ENCODE measurements around the gene SHCBP1. TPM values are rescaled to one million over a fixed set of nuclear protein-coding genes. Genes with fewer than 3 reads are reported as not detected.
A peak's percentile ranks its signal among the peaks of the same experiment; 100 is the strongest.

The SHCBP1 gene
- total and polyA plus RNA-seq, 9 of the 15 experiments (the other 6 are each of a cell fraction or from before 2014, with no cell fraction given): 6.2 to 29.6 (median 19.7) TPM

GRCh38 chr16:46562979-46563378 lies 58.2 kb downstream of the SHCBP1 start (continued):
- TF ChIP-seq, protein P1, sequence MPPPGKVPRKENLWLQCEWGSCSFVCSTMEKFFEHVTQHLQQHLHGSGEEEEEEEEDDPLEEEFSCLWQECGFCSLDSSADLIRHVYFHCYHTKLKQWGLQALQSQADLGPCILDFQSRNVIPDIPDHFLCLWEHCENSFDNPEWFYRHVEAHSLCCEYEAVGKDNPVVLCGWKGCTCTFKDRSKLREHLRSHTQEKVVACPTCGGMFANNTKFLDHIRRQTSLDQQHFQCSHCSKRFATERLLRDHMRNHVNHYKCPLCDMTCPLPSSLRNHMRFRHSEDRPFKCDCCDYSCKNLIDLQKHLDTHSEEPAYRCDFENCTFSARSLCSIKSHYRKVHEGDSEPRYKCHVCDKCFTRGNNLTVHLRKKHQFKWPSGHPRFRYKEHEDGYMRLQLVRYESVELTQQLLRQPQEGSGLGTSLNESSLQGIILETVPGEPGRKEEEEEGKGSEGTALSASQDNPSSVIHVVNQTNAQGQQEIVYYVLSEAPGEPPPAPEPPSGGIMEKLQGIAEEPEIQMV (tag; conservative IDR thresholded peaks at IDR 0.05; ENCODE audit: low read depth): peak; percentile 83
- TF ChIP-seq NCOA6 (IDR thresholded peaks at IDR 0.05): no peak
- TF ChIP-seq NCOA2 (IDR thresholded peaks at IDR 0.05; ENCODE audit: partially characterized antibody in 2 of 2): no peak
- TF ChIP-seq, protein P2, sequence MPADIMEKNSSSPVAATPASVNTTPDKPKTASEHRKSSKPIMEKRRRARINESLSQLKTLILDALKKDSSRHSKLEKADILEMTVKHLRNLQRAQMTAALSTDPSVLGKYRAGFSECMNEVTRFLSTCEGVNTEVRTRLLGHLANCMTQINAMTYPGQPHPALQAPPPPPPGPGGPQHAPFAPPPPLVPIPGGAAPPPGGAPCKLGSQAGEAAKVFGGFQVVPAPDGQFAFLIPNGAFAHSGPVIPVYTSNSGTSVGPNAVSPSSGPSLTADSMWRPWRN (IDR thresholded peaks at IDR 0.05; ENCODE audit: low read depth): no peak
- TF ChIP-seq, protein P3, sequence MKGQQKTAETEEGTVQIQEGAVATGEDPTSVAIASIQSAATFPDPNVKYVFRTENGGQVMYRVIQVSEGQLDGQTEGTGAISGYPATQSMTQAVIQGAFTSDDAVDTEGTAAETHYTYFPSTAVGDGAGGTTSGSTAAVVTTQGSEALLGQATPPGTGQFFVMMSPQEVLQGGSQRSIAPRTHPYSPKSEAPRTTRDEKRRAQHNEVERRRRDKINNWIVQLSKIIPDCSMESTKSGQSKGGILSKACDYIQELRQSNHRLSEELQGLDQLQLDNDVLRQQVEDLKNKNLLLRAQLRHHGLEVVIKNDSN (CRISPR knock-in tag; IDR thresholded peaks at IDR 0.05): no peak
- no peak for TF ChIP-seq XRCC4 (IDR thresholded peaks at IDR 0.05; ENCODE audit: extremely low read depth, insufficient read depth, insufficient read length)
- TF ChIP-seq, protein P4, sequence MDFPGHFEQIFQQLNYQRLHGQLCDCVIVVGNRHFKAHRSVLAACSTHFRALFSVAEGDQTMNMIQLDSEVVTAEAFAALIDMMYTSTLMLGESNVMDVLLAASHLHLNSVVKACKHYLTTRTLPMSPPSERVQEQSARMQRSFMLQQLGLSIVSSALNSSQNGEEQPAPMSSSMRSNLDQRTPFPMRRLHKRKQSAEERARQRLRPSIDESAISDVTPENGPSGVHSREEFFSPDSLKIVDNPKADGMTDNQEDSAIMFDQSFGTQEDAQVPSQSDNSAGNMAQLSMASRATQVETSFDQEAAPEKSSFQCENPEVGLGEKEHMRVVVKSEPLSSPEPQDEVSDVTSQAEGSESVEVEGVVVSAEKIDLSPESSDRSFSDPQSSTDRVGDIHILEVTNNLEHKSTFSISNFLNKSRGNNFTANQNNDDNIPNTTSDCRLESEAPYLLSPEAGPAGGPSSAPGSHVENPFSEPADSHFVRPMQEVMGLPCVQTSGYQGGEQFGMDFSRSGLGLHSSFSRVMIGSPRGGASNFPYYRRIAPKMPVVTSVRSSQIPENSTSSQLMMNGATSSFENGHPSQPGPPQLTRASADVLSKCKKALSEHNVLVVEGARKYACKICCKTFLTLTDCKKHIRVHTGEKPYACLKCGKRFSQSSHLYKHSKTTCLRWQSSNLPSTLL (IDR thresholded peaks at IDR 0.05): peak; percentile 86
- TF ChIP-seq CREBBP (IDR thresholded peaks at IDR 0.05; ENCODE audit: low read depth, low read length): no peak

Data from K562 (cell line).